Ovary (tissue), 3 donors: ENCODE results near the gene BMPER.

ENCODE experiments used
- EP300 ChIP-seq: sonication (generic); formaldehyde crosslinking; IDR thresholded peaks from one replicate; pipeline ENCODE4 v1.6.1; 2017; ENCODE audit warnings: antibody characterized with exemption
- POLR2A ChIP-seq: fragments of 450-650 bp; IDR thresholded peaks from one replicate; pipeline ENCODE4 v1.6.1; 2017; ENCODE audit warnings: antibody characterized with exemption, mild to moderate bottlenecking, moderate library complexity
- TF ChIP-seq, protein P1 (sequence below), 3 donors: fragments of 450-650 bp in 2 of 3; fragments of 200-600 bp in 1 of 3; IDR thresholded peaks; one replicate each; pipeline versions ENCODE4 v1.5.1 to v1.8.0; 2016 to 2022; ENCODE audit warnings: antibody characterized with exemption in 3 of 3, mild to moderate bottlenecking in 1 of 3
- donor health status: DM: no; HTN: no; CAD: no.

DNA sequence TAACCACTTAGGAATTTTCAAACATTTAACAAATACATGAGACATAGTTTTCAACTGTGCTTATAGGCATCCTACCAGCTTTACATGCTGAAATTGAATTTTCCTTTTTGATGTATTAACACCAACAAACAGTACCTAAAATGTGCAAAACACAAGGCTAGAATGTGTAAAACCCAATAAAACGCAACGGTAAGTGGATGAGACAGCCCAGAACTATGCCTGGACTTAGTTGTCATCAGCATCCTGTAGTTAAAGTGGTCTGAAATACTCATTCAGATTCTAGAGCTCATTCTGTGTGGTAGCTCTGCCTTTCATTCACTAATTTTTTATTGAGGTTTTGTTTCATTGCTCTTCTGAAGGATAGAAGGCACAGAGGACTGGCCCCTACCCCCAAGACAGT is 137.1 kb downstream of the BMPER start:
- TF ChIP-seq, protein P1, sequence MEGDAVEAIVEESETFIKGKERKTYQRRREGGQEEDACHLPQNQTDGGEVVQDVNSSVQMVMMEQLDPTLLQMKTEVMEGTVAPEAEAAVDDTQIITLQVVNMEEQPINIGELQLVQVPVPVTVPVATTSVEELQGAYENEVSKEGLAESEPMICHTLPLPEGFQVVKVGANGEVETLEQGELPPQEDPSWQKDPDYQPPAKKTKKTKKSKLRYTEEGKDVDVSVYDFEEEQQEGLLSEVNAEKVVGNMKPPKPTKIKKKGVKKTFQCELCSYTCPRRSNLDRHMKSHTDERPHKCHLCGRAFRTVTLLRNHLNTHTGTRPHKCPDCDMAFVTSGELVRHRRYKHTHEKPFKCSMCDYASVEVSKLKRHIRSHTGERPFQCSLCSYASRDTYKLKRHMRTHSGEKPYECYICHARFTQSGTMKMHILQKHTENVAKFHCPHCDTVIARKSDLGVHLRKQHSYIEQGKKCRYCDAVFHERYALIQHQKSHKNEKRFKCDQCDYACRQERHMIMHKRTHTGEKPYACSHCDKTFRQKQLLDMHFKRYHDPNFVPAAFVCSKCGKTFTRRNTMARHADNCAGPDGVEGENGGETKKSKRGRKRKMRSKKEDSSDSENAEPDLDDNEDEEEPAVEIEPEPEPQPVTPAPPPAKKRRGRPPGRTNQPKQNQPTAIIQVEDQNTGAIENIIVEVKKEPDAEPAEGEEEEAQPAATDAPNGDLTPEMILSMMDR (IDR thresholded peaks at IDR 0.05): no peak
- TF ChIP-seq EP300: no peak
- no peak for TF ChIP-seq POLR2A
